OCI-LY3 (cell line): ENCODE measurements around the gene USP22.

ENCODE experiments used
- H2AFZ ChIP-seq: fragments of 200-600, 300-600 bp; shearing (Covaris generic); 2 replicates; pipeline ENCODE4 v1.6.0; 2014; ENCODE audit warnings: antibody characterized with exemption, low read depth, low read length
- H3K27ac ChIP-seq: fragments of 200-600, 300-600 bp; sonication (generic); 2 replicates; pipeline ENCODE4 v1.5.1; 2014; ENCODE audit warnings: mild to moderate bottlenecking, low read length, moderate library complexity, mixed read lengths
- H3K27me3 ChIP-seq: fragments of 200-600, 300-600 bp; sonication (generic); 2 replicates; pipeline ENCODE4 v1.6.1; 2014; ENCODE audit warnings: low read depth, low read length, mixed read lengths
- H3K36me3 ChIP-seq: fragments of 200-600, 300-600 bp; sonication (generic); replicated peaks from 2 replicates; pipeline ENCODE3; 2014; ENCODE audit warnings: low read depth, low read length, mixed read lengths
- H3K4me1 ChIP-seq: fragments of 300-600, 200-600 bp; sonication (generic); 2 replicates; pipeline ENCODE4 v1.6.1; 2014; ENCODE audit warnings: low read length, mixed read lengths
- H3K4me2 ChIP-seq: fragments of 200-600, 300-600 bp; sonication (generic); 2 replicates; pipeline ENCODE4 v1.6.1; 2014; ENCODE audit warnings: low read length, mixed read lengths
- H3K4me3 ChIP-seq: fragments of 300-600, 200-600 bp; sonication (generic); 2 replicates; pipeline ENCODE4 v1.5.1; 2014; ENCODE audit warnings: antibody characterized with exemption, mild to moderate bottlenecking, low read length, moderate library complexity
- H3K79me2 ChIP-seq: fragments of 300-600, 200-600 bp; shearing (Covaris generic); 2 replicates; pipeline ENCODE4 v1.6.1; 2014; ENCODE audit warnings: mild to moderate bottlenecking, low read length, mixed read lengths
- H3K9ac ChIP-seq: fragments of 300-600, 200-600 bp; shearing (Covaris generic); 2 replicates; pipeline ENCODE4 v1.6.0; 2014; ENCODE audit warnings: mild to moderate bottlenecking, low read length, moderate library complexity
- H3K9me3 ChIP-seq: fragments of 200-600, 300-600 bp; shearing (Covaris generic); 2 replicates; pipeline ENCODE4 v1.6.1; 2014; ENCODE audit warnings: low read length, mixed read lengths; ENCODE audit not compliant: insufficient read depth
- H4K20me1 ChIP-seq: fragments of 200-600, 300-600 bp; sonication (generic); 2 replicates; pipeline ENCODE4 v1.6.1; 2016; ENCODE audit warnings: low read length, mixed read lengths; ENCODE audit not compliant: insufficient read depth
- CTCF ChIP-seq: fragments of 200-600, 300-600 bp; sonication (generic); IDR thresholded peaks from 2 replicates; pipeline ENCODE4 v1.5.1; 2014; ENCODE audit warnings: antibody characterized with exemption, low read length, low read depth
- EZH2phosphoT487 ChIP-seq: fragments of 200-600 bp; shearing (Covaris generic); IDR thresholded peaks from 2 replicates; pipeline ENCODE4 v1.6.1; 2018; ENCODE audit warnings: antibody characterized with exemption, mixed run types, low read depth

USP22 gene

DNA sequence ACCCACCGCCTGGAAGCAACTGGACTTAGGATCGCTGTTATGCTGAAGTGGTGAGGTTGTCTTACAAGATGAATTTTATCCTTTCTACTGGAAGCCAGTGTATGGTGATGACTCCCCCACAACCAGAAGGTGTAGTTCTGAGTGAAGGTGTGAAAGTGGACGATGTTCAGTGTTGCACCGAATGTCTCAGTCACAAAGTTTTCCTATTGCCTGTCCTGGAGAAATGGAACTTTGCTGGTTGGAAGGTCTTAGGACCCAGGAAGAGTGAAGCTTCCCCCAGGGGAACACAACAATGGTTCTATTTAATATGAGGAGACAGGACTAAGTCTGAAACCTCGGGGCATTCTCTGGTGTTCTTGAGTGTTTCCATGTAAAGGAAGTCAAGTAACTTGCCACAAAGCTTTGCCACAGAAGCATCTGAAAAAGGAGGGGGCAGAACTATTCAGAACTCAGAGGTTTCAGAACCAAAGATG is 44.2 kb downstream of the USP22 start:
- no peak overlapping the region for H3K4me2 ChIP-seq
- H3K4me3 ChIP-seq, result no peak overlapping the region
- H2AFZ ChIP-seq, result no peak overlapping the region
- H3K36me3 ChIP-seq, result no peaks in the 10 kb centered on the region
- no peaks in the 10 kb centered on the region for H4K20me1 ChIP-seq
- TF ChIP-seq CTCF (no peak), EZH2phosphoT487 (no peak)
- no peaks in the 10 kb centered on the region for H3K27me3 ChIP-seq
- no peaks in the 10 kb centered on the region for H3K9me3 ChIP-seq
- H3K4me1 ChIP-seq, result no peaks in the 10 kb centered on the region
- H3K9ac ChIP-seq, result no peak overlapping the region
- no peak overlapping the region for H3K27ac ChIP-seq
- no peaks in the 10 kb centered on the region for H3K79me2 ChIP-seq

DNA sequence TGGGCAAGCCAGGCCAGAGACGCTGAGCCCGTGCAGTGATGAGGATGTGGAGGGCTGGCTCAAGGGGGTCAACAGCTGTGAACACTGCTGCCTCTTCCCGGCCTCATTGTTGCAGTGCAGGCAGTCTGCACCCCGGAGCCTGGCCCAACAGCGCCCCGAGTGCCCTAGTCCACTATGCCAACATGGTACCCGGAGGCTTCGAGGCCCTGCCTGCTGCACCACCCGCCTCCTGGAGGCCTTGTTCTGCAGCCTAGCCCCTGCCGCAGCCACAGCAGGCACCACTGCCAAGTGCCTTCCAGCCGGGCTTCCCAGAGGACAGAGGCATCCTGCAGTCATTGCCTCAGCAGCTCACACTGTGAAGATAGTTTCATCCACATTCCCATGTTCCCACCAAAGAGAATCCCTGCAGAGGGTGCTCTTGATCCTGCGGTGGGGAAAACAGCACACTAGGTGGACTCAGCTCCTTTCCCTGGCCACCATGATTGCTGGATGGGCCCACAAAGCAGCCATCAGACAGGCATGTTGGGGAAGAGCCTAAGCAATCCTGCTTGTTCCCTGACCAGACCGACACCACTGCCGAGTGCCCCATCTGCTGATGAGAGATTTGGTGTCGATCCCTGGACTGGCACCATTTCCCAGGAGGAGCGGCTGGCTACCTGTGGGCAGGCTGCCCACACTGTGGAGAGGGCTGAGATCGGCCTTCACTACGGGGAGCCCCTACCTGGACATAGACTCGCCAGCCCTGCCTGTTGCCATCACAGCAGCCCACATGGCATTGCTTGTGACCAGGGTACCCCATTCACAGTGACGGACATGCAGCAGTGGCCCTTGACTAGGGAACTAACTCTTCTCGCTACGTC is 44.9 kb downstream of the USP22 start:
- Histone ChIP-seq H3K4me1 (no peaks in the 10 kb centered on the region), H2AFZ (no peak overlapping the region), H3K9ac (no peak overlapping the region), H3K4me3 (no peak overlapping the region), H3K27ac (no peak overlapping the region), H3K79me2 (no peaks in the 10 kb centered on the region), H3K9me3 (no peaks in the 10 kb centered on the region), H3K27me3 (no peaks in the 10 kb centered on the region), H4K20me1 (no peaks in the 10 kb centered on the region), H3K4me2 (no peak overlapping the region), H3K36me3 (no peaks in the 10 kb centered on the region)
- TF ChIP-seq EZH2phosphoT487 (no peak), CTCF (no peak)

DNA sequence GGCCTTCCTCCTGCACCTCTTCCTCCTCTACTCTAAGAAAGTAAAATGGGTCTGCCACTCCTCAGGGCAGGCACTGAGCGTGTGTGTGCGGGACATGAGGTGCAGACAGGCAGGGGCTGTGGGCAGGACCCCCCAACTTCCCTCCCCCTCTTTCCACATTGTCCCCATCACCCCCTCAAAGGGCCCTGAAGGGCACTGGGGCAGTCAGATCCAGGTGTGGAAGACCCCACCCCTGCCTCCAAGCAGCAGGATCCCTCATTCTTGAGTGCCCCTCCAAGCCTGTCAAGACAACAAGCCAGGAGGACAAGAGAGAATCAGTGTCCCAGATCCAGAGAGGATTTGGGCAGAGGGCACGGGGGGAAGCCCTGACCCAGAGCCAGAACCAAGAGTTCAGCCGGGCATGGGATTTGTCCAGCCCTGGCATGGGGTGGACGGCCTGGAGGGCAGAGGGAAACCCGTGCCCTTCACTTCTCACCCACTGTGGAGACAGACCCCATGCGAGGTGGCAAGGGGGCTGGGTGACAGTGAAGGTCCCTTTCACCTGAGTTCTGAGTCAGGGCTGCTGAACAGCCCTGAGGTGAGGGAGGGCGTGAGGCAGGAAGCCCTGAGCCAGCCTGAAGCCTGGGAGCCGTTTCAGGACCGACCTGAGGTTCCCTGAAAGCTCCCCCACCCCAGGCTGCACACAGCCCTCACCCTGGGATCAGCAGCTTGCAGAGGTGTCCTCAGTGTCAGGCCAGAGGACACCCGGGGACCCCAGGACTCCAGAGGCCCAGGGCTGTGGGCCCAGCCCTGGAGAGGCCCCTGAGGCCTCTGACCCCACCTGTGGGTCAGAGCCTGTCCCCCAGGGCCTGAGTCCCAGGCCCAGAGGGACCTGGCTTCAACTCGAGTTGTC is 45.8 kb downstream of the USP22 start:
- Histone ChIP-seq H4K20me1 (no peaks in the 10 kb centered on the region), H3K9me3 (no peaks in the 10 kb centered on the region), H2AFZ (no peak overlapping the region), H3K4me2 (no peak overlapping the region), H3K9ac (no peak overlapping the region), H3K36me3 (no peaks in the 10 kb centered on the region), H3K79me2 (no peaks in the 10 kb centered on the region), H3K4me3 (no peak overlapping the region), H3K27me3 (no peaks in the 10 kb centered on the region), H3K4me1 (no peaks in the 10 kb centered on the region), H3K27ac (no peak overlapping the region)
- no peak for TF ChIP-seq EZH2phosphoT487
- TF ChIP-seq CTCF, result no peak
